OCI-M2 (cell line): ENCODE data around the gene ZNF610.

Experiments used
- DNase-seq: peaks from one replicate; lab custom pipeline; 2025; ENCODE audit not compliant: unreplicated experiment; lab: John Stamatoyannopoulos, UW

ZNF610 gene

DNA sequence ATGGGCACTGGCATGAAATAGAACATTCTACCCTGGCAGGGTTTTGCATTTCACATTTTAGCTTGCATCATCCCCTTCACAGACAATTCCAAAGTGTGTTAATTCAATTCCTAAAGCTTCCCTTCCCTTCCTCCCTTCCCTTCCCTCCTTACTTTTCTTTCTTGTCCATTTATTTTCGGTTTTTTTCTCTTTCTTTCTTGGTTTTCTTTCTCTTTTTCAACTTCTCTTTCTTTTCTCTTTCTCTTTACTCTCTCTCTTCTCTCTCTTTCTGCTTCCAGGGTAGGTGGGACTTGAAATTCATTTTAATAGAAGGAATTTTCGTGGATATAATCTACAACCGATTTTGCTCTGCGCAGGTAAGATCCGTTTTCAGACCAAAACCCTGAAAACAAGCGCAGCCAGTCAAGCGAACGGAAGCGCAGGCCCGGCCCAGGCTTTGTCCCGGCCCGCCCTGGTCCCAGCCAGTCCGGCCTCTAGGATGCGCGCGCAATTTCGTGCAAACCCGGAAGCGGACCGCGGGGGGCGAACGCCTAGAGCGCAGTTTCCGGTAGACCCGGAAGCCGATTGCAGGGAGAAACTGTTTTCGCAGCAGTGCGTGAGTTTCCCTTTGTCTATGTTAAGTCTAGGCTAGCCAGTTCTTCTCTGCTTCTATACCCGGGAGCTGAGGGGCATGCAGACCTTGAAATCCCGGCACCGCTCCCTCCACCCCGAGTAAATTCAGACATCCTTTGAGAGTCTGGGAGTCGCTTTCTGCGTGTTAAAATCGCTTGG lies 61.5 kb downstream of the ZNF610 start, which contains the start of gene ZNF528:
TSS of gene ZNF528 (plus strand) at position 540 of the 771 bp plus-strand sequence. CDS start 4,165 bp downstream, outside the sequence.
- peak; percentile 57 for DNase-seq

DNA sequence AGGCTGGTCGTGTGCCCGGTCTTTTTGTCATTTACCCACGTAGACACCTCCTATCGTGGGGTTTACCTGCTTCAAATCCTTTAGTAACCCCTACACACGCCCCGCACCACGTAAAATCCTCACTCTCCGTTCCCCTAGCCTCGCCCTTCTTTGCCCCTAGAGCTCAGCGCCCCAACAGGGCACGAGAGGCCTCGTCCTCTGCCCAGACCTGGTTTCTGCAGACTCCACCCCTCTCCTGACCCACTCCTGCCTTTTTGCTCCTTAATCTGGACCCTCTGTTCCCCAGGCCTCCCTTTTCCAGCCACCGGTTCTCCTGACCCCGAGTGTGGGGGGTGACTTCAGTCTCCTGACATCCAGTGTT lies 62.0 kb downstream of the ZNF610 start:
- no peak for DNase-seq

DNA sequence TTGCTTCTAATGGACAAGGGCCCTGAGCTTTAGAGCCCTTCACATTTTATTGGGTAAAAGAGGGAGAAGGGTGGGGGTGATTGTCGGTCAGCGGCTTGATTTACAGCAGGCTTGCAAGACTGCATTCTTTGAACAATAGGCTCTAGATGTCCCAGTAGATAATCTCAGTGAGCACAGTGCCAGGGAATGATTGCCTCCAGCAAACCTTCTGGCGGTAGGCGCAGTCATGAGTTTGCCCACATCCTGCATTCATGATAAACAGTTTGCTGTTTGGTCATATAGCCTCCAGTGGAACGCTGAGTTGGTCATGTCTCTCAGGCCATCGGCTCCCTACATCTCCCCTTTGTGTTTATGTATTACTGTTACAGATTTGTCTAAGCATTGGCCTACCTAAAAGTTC lies 74.2 kb downstream of the ZNF610 start:
- no peak for DNase-seq

DNA sequence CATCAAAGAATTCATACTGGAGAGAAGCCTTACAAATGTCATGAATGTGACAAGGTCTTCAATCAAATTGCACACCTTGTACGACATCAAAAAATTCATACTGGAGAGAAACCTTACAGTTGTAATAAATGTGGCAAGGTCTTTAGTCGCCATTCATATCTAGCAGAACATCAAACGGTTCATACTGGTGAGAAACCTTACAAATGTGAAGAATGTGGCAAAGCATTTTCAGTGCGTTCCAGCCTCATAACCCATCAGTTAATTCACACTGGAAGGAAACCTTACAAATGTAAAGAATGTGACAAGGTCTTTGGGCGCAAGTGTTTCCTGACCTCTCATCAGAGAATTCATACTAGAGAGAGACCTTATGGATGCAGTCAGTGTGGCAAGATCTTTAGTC lies 79.7 kb downstream of the ZNF610 start:
- DNase-seq: no peak
